HG02973 (cell line): ENCODE measurements around the gene CHKA.
A peak's percentile ranks its signal among the peaks of the same experiment; 100 is the strongest.

Source experiments
- ATAC-seq: cut with Tn5 transposase; IDR thresholded peaks from one replicate; pipeline ENCODE4 v1.9.1; 2021; ENCODE audit warnings: moderate library complexity; ENCODE audit not compliant: unreplicated experiment

Gene CHKA

DNA sequence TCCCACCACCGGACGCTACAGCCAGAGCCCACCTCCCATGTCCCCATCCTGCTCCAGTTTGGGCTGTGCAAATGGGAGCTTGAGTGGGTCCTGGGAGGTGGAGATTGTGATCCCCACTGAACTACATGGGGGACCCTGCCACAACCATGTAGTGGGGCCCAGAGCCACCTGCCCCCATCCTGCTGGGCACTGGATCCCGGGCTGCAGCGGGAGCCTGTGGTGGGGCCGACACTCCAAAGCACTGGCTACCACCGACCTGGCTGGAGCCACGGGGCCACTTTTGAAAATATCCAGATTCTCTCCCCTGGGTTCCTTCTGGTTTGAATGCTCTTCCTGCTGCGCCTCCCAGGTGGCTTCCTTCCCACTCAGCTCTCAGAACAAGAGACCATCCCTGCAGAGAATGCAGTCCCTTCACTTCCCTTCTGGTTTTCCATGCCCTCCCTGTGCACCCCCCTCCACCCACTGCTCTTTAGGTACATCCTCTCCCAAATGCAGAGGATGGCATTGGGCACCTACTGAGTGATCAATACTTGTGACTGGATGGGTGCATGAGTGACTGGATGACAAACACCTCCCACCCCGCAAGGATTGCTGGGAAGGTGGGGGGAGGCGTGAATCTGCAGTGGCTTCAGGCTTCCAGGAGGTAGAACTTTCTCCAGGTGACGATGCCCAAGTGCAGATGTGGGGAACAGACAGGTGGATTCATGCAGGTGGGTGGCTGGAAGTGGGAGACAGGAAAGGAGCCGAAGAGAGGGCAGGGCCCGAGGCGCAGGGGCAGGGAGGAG is 116.4 kb downstream of the CHKA start:
- ATAC-seq = no peak

DNA sequence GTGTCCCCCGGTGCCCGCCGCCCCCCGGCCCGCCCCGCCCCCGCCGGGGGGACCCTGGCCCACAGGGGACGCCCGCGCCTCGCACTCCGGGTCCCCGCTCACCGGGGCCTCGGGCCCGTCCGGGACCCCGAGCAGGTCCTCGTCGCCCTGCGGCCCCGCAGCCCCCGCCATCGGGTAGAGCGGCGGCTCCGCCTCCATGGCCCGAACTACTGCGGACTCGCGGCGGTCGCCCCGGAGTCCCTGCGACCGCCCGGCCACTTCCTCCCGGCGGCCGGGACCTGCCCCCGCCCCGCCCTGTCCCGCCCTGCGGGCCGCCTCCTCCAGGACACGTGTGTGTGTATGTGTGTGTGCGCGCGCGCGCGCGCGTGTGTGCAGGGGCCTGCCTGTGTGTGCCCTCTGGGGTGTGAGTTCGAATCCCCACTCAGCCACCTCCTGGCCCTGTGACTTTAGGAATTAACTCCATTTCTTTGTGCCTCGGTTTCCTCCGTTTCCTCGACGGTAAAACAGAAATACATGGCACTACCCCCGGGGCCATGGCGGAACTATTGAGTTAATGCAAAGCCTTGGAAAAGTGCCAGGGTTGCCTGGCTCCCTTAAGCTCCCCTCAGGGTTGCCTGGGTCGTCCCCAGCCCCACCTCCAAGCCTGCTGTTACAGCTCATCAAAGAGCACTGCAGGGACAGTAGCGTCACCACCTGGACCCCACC is 117.2 kb downstream of the CHKA start, which contains the start of gene UNC93B1:
UNC93B1 (minus strand) TSS at position 252 of the 705 bp plus-strand sequence; CDS start at position 198, 54 bp downstream.
- peak; percentile 40 for ATAC-seq

- ATAC-seq = peak; percentile 28
Measured at GRCh38 chr11:68002938-68003845, 118.0 kb downstream of the CHKA start.
